ENCODE measurements around the gene APOL2.
"Not testable (repeated sequence)": the region's sequence is repeated elsewhere in the genome, so short reads cannot be mapped to it uniquely, and the experiment has no call there.

Gene APOL2

GRCh38 chr22:36261675-36262074 is 22.3 kb upstream of the APOL2 start:
- DNase-seq = not testable (repeated sequence)

- no peak for DNase-seq
Observed at GRCh38 chr22:36259615-36260300, 20.4 kb upstream of the APOL2 start.

- DNase-seq = no peak
Observed at GRCh38 chr22:36258701-36259614, 19.6 kb upstream of the APOL2 start.

- DNase-seq = no peak
Observed at GRCh38 chr22:36257948-36258670, 18.8 kb upstream of the APOL2 start.

- no peak for DNase-seq
Observed at GRCh38 chr22:36257308-36257707, 18.0 kb upstream of the APOL2 start.

GRCh38 chr22:36256478-36256877 is 17.2 kb upstream of the APOL2 start:
- no peak for DNase-seq

GRCh38 chr22:36255572-36255971 is 16.2 kb upstream of the APOL2 start:
- not testable (repeated sequence) for DNase-seq

- peak; percentile 28 for DNase-seq
Observed at GRCh38 chr22:36253523-36254490, 14.5 kb upstream of the APOL2 start.

- no peak for DNase-seq
Observed at GRCh38 chr22:36252754-36253522, 13.6 kb upstream of the APOL2 start, which contains the start of gene APOL1. TSS of gene APOL1 (plus strand) at chr22:36253133. CDS start at chr22:36254956, 1,823 bp downstream.

- DNase-seq = not testable (repeated sequence)
Observed at GRCh38 chr22:36251979-36252608, 12.8 kb upstream of the APOL2 start.

- DNase-seq = not testable (repeated sequence)
Observed at GRCh38 chr22:36250292-36250960, 11.1 kb upstream of the APOL2 start.

- no peak for DNase-seq
Observed at GRCh38 chr22:36249160-36249559, 9.8 kb upstream of the APOL2 start.

GRCh38 chr22:36247955-36248354 is 8.6 kb upstream of the APOL2 start:
- no peak for DNase-seq

GRCh38 chr22:36246718-36247117 is 7.4 kb upstream of the APOL2 start:
- no peak for DNase-seq

- no peak for DNase-seq
Observed at GRCh38 chr22:36245805-36246356, 6.6 kb upstream of the APOL2 start.

- DNase-seq = no peak
Observed at GRCh38 chr22:36244522-36245391, 5.4 kb upstream of the APOL2 start.

- no peak for DNase-seq
Observed at GRCh38 chr22:36243986-36244385, 4.7 kb upstream of the APOL2 start.

GRCh38 chr22:36239150-36239400 is 252 bp downstream of the APOL2 start:
- DNase-seq = no peak
